MV-4-11 (cell line): ENCODE measurements around the gene RSBN1L.

Source experiments
- DNase-seq: peaks from one replicate; lab custom pipeline; 2025; lab: John Stamatoyannopoulos, UW

RSBN1L gene

DNA sequence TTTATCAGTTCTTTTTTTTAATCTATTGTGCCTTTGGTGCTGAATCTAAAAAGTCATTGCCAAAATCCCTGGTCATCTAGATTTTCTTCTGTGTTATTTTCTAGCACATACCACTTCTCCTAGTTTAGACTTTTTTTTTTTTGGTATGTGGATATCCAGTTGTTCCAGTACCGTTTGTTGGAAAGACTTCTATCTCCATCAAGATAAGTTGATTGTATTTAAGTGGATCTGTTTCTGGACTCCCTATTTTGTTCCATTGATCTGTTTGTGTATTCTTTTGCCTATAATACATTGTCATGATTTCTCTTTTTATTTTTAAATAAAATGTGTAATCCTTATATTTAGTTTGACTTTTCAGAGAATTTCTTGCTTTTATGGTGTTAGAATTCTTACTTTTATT lies 35.5 kb downstream of the RSBN1L start:
- no peak for DNase-seq

DNA sequence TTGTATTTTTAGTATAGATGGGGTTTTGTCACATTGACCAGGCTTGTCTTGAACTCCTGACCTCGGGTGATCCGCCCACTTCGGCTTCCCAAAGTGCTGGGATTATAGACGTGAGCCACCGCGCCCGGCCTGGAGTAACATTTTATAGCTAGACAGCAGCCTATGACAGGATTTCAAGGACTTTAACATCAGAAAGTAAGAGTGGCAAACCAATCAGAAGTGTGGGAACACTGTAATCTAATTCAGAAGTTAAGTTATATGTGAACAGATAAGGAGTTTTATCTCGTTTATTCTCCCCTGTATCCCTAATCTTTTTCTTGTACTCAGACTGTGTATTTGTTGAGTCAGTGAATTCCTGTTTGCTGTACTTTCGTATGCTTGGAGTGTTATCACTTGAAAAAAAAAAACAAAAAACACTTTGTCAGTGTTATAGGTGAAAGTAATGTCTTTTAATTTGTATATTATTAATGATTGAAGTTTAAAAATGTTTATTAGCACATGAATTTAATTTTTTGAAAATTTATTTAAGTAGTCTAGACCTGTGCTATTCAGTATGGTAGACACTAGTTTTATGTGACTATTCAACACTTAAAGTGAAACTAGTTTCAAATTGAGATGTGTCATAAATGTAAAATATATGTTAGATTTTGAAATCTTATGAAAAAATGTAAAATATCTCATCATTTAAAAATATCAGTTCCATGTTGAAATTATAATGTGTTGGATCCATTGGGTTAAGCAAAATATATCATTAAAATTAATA lies 38.6 kb downstream of the RSBN1L start:
- peak; percentile 70 for DNase-seq

DNA sequence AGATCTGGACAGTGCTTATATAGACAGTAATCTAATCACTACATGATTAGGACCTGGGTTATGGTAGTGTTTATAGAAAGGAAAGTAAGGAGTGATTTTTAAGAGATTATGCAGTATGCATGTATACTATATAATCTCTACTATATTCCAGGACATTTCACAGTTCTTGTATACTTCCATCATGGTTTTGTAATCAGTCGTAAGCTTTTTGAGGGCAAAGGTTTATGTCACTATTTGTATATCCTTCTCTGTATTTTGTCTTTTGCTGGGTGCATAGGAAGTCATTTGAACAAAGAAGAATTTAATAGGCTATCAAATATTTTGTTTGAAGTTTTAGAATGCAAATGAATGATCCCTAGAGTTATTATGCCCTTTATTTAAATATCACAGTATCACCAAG lies 39.2 kb downstream of the RSBN1L start:
- no peak for DNase-seq

DNA sequence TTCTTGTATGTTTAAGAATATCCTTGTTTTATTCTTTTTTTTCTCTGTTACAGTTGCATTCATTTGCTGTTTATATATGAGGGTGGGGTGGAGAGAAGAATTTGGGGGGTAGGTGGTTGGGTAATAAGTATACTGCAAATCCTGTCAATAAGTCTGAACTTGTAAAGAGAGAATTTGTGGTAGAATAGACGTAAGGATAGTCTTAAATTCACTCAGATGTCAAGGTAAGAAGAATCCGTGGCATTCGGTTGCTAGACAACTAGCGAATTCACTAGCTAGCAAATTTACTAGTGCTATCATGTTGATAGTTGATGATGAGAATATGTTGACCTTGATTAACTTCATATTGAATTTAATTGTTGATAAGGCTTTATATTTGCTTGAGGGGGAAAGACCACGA lies 40.7 kb downstream of the RSBN1L start:
- DNase-seq = no peak

DNA sequence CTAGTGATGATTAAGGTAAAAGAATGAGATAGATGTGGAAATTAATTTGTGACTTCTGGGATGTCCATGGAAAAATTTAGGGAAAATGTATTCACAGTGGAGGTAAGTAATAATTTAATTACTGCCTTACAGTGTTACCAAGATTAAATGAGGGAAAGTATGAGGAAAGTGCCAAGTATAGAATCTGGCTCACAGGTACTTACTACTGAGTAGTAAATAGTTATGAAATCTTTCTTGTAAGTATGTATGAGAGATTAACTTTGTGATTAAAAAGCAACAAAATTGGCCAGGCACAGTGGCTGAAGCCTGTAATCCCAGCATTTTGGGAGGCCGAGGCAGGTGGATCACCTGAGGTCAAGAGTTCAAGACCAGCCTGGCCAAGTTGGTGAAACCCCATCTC lies 42.1 kb downstream of the RSBN1L start:
- no peak for DNase-seq

DNA sequence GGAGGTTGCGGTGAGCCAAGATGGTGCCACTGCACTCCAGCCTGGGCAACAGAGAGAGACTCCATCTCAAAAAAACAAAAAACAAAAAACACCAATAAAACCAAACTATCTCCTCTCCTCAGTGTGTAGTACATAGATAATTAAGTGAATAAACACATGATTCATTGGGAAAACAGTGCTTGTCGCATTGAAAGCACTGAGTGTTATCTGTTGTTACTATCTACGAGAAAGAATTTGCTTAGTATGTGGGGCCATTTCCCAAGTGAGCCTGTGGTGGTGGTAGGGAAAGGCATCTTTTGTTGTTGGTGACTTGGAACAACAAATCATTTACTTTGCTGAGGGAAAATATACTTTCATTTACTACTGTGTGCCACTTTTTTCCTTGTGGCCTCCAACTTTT lies 42.6 kb downstream of the RSBN1L start:
- DNase-seq = no peak

DNA sequence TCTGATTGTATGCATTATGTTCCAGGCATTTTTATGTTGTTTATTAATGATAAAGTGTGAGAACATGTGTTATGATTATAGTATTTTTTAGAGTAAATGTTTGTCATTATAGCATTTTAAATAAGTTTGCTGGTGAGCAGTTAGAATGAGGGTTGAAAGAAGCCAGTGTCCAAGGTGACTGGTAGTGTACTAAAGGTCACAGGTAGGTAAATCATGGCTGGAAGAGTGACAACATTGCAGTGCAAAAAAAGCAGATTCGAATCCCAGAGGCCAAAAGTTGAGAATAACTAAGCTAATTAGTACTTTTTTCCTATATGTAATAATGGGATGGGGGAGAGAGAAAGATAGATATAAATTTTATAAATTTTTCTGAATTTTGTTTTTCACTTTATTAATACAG lies 44.0 kb downstream of the RSBN1L start:
- no peak for DNase-seq

DNA sequence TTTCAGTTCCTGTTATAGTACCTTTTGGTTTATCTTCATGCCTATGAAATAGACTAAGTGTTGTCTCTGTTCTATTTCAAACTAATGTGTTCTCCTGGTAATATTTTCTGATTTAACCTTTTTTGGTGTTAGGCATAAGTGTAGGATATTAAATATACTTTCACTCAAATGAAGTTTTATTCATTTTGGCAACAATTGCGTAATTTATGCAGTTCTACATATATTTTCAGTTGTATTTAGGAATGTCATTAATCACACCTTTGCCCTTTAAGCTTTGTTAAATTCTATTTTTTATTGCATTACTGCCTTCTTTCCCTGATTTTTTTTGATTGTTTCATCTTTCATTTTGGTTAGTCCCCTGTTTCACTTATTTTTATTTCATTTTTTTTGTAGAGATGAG lies 47.3 kb downstream of the RSBN1L start:
- no peak for DNase-seq

DNA sequence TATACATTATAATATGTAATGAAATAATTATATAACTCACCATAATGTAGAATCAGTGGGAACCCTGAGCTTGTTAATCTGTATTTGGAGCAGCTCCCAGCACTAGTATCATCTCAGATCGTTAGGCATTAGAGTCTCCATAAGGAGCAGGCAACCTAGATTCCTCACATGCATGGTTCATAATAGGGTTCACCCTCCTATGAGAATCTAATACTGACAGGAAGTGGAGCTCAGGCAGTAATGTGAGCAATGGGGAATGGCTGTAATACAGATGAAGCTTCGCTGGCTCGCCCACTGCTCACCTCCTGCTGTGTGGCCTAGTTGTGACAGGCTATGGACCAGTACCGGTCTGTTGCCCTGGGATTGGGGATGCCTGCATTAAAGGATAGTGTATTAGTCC lies 49.5 kb downstream of the RSBN1L start:
- no peak for DNase-seq

DNA sequence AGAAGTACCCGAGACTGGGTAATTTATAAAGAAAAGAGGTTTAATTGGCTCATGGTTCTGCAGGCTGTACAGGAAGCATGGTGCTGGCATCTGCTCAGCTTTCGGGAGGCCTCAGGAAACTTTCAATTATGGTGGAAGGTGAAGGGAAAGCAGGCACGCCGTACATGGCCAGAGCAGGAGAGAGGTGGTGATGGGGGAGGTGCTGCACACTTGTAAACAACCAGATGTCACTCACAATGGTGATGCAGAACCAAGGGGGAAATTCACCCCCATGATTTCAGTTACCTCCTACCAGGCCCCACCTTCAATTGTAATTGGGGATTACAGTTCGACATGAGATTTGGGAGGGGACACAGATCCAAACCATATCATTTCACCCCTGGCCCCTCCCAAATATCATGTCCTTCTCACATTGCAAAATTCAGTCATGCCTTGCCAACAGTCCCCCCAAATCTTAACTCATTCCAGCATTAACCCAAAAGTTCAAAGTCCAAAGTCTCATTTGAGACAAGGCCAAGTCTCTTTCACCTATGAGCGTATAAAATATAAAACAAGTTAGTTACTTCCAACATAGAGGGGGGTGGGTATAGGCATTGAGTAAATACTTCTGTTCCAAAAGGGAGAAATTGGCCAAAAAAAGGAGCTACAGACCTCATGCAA lies 50.0 kb downstream of the RSBN1L start:
- no peak for DNase-seq

DNA sequence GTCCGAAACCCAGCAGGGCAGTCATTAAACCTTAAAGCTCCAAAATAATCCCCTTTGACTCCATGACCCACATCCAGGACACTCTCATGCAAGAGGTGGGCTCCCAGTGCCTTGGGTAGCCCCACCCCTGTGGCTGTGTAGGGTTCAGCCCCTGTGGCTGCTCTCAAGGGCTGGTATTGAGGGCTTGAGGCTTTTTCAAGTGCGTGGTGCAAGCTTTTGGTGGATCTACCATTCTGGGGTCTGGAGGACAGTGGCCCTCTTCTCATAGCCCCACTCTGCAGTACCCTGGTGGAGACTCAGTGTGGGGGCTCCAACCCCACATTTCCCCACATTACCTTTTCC lies 50.5 kb downstream of the RSBN1L start:
- no peak for DNase-seq

DNA sequence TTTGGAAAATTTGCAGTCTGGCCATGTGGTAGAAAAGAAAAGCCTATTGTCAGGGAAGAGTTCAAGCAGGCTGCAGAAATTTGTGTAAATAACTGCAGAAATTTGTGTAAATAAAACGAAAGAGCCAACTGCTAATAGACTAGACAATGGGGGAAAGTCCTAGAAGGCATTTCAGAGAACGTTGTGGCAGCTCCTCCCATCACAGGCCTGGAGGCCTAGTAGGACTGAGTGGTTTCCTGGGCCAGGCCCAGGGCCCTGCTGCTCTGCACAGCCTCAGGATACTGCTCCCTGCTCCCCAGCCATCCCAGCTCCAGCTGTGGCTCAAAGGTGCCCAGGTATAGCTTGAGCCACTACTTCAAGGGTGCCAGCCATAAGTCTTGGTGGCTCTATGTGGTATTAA lies 50.9 kb downstream of the RSBN1L start:
- DNase-seq = no peak

DNA sequence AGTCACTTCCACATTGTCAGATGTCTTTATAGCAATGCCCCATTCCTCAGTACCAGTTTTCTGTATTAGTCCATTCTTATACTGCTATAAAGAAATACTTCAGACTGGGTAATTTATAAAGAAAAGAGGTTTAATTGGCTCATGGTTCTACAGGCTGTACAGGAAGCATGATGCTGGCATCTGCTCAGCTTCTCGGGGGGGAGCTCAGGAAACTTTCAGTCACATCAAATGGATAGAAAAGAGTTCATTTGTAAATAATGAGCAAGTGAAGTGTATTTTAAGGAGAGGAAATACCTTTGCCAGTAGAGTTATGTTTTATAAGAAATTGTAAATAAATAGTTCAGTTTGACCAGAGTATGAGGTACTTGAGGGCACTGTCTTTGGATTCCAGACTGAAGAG lies 51.5 kb downstream of the RSBN1L start:
- no peak for DNase-seq

DNA sequence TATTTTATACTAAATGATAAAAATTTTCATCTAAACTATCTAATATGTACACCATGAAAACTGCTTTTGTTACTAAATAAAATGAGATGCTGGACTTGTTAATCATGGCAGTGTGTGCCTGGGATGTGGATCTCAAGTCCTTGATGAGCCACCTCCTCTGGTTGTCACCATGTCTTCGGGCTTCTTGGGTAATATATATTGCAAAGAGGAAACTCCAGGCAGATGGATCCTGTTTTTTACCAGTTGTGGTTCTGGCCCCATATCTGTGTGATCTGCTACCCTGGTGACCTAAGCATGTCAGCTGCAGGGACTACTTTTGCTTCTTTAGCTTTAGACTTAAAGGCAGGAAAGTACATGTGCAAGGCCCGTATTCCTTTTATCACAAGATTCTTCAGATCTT lies 55.8 kb downstream of the RSBN1L start:
- peak; percentile 94 for DNase-seq

DNA sequence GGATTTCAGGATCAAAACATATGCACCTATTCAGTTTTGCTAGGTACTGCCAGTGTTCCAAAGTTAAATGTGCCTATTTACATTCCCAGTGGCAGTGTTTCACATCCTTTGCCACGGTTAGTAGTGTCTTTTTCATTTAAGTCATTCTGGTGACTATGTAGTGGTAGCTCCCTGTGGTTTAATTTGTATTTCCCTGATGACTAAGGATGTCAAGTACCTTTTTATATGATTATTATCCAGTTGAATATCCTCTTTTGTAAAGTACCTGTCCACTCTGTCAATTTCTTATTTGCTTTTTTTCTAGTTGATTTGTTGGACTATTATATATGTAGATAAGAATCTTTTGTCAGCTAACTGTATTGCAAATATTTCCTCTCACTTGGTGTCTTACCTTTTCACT lies 56.9 kb downstream of the RSBN1L start:
- no peak for DNase-seq

DNA sequence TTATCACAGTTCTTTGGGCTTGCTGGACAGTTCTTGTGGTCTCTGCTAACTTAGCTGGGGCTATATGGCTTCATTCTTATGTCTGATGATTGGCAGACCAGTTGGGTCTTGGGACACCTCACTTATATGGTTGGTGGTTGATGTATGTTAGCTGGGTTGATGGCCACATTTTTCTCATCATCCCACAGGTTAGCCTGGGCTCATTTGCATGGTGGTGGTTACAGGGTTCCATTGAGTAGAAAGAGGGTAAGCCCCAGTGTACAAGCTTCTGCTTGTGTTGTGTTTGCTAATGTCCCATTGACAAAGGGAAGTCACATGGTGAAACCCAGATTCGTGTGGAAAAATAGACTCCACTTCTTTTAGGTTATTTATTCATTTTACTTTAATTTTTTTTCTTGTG lies 61.3 kb downstream of the RSBN1L start:
- no peak for DNase-seq

DNA sequence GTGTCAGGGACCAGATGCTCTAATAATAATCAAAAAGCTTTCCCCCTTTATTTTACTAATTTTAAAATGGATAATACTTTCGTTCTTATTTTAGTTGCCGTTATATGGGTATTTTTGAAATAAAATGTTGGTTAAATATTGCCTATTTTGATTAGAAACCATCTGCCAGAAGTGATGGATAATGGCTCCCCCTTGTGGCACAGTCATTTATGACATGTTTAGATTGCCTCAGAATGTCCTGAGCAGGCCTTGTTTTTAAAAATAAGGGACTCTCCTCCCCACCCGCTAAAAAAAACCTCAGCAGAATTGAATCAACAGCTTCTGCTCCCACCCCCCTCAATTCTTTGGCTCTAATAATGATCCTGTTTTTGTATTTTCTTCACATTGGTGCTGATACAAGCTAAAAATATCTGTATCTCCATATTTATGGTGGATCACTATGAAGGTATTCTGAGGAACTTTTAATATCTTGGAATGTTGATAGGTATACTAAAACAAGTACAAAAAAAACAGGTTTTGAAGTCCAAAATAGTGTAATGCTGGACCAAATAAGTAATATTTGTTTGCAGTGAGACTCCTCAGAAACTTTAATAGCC lies 63.1 kb downstream of the RSBN1L start:
- DNase-seq = peak; percentile 47

DNA sequence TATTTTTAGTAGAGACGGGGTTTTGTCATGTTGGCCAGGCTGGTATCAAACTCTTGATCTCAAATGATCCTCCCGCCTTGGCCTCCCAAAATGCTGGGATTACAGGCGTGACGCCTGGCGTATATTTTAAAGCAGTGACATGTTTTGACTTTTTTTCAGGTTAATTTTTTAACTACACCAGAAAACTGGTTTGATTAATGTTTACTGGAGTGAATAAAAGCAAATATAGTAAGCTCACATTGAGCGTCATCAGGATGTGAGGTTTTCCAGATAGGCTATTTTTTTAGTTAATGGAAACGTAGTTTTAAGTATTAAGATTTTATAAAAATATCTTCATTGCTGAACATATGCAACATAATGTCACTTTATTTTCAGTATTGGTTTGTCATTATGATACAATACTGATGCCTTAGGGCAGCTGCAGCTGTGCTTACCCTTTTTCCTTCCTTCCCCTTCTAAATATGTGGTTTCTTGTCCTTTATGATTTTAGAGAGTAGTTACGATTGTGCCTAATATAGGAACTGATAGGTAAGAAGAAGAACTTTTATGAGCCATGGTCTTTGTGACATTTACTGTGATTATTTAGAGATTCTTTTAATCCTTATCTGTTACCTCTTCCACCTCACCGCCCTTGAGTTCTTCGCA lies 64.7 kb downstream of the RSBN1L start:
- no peak for DNase-seq

DNA sequence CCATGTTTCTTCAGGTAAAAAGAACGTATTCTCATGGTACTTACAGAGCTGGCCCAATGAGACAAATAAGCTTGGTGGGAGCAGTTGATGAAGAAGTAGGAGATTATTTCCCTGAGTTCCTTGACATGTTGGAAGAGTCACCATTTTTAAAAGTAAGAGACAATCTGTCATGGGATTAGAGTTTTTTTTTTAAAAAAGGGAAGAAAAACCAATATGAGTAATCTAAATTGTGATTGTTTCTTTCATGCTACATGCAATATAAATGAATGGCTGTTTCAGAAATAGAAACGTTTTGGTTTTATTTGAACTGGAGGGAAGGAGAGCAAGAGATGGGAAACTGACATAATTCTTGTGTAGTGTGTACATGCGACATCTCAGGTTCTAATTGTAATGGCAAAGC lies 69.2 kb downstream of the RSBN1L start:
- peak; percentile 43 for DNase-seq

DNA sequence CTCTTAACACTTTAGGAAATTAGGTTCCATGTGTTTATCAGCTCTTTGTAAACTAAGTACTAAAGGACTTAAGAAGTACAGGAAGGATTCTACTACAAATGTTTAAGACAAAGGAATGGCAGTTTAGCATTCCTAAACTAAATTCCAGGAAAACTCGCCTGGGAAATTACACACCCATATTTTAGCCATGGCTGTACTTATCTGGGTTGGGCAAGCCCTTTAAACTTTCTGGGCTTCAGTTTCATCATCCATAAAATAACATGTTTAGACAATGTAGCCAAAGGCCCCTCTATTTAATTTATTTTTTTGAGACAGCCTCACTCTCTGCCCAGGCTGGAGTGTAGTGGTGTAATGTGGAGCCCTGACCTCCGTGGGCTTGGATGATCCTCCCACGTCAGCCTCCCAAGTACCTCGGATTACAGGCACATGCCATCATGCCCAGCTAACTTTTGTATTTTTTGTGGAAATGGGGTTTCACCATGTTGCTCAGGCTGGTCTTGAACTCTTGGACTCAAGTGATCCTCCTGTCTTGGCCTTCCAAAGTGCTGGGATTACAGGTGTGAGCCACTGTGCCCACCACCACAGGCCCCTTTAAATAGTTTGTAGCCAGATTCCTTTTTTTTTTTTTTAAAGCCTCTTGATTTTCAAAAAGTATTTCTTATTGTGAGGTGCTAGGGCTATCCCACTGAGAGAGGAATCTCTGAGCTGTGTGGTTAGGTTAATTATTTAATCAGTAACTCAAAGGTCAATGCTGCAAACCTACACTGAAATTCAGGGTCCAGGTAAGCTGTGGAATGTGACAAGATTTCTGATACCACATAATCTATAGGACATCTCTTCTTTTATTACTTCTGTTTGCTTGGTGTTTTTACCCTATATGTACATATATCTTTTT lies 69.9 kb downstream of the RSBN1L start:
- DNase-seq = no peak

DNA sequence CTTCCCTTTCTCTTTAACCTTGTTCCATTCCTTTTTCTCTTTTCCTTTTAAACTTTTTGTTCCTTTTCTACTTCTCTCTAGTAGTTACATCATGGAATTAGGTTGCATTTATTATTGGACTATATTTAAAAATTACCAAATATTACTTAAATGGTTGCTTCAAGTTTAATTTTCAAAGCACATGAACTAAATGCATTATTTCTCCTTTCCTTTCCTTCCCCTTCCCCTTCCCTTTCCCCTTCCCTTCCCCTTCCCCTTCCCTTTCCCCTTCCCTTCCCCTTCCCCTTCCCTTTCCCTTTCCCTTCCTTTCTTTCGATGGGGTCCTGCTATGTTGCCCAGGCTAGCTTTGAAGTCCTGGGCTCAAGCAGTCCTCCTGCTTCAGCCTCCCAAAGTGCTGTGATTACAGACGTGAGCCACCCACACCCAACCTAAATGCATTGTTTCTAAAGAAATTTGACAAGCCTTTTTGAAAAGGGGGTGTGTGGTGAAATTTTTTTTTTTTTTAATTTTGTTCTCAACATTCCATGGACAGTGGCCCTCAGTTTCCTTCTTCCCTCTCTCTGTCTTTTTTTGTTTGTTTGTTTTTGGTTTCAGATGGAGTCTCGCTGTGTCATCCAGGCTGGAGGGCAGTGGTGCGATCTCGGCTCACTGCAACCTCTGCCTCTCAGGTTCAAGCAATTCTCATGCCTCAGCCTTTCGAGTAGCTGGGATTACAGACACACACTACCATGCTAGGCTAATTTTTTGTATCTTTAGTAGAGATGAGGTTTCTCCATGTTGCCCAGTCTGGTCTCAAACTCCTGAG lies 70.7 kb downstream of the RSBN1L start:
- no peak for DNase-seq
